Neural progenitor cell (in vitro differentiated cells): ENCODE results near the gene RPS4Y2. TPM values are rescaled to one million over a fixed set of nuclear protein-coding genes. Genes with fewer than 3 reads are reported as not detected.

Experiments
- DNase-seq: peaks from one replicate; pipeline ENCODE4 v3.0.0-alpha.2; 2016; ENCODE audit warnings: low spot score
- H2AFZ ChIP-seq: fragments of 200-600 bp; sonication (generic); replicated peaks from 2 replicates; pipeline ENCODE4 v1.6.1; 2016; ENCODE audit warnings: antibody characterized with exemption
- H3F3A ChIP-seq: fragments of 200-600 bp; sonication (generic); 2 replicates; pipeline ENCODE4 v1.6.1; 2016; ENCODE audit warnings: antibody characterized with exemption, low read depth
- H3K27ac ChIP-seq: fragments of 200-600 bp; sonication (generic); 2 replicates; pipeline ENCODE4 v1.5.1; 2016; ENCODE audit warnings: mild to moderate bottlenecking
- H3K27me3 ChIP-seq: fragments of 200-600 bp; sonication (generic); 2 replicates; pipeline ENCODE4 v1.6.1; 2016; ENCODE audit warnings: mild to moderate bottlenecking, moderate library complexity
- H3K36me3 ChIP-seq: fragments of 200-600 bp; sonication (generic); 2 replicates; pipeline ENCODE4 v1.5.1; 2016
- H3K4me1 ChIP-seq: fragments of 200-600 bp; sonication (generic); 2 replicates; pipeline ENCODE4 v1.6.1; 2016; ENCODE audit warnings: mixed run types
- H3K4me2 ChIP-seq: fragments of 200-600 bp; sonication (generic); 2 replicates; pipeline ENCODE4 v1.6.1; 2016
- H3K4me3 ChIP-seq: fragments of 200-600 bp; sonication (generic); 2 replicates; pipeline ENCODE4 v1.5.1; 2016
- H3K79me2 ChIP-seq: fragments of 200-600 bp; sonication (generic); 2 replicates; pipeline ENCODE4 v1.6.1; 2016; ENCODE audit warnings: low read depth
- H3K9ac ChIP-seq: fragments of 200-600 bp; sonication (generic); 2 replicates; pipeline ENCODE4 v1.6.1; 2016
- H3K9me3 ChIP-seq: fragments of 200-600 bp; sonication (generic); 2 replicates; pipeline ENCODE4 v1.5.1; 2016; ENCODE audit warnings: low read depth
- H4K20me1 ChIP-seq: fragments of 200-600 bp; sonication (generic); 2 replicates; pipeline ENCODE4 v1.6.1; 2016; ENCODE audit warnings: low read depth
- H3K27ac Mint-ChIP-seq: 3 replicates; pipeline ENCODE4 v1.8.0; 2021; ENCODE audit warnings: mixed read lengths
- H3K27me3 Mint-ChIP-seq: 2 replicates; pipeline ENCODE4 v1.8.0; 2022; ENCODE audit warnings: low read depth, mild to moderate bottlenecking, inconsistent platforms, moderate library complexity, mixed read lengths; ENCODE audit not compliant: insufficient read depth
- H3K36me3 Mint-ChIP-seq: 3 replicates; pipeline ENCODE4 v1.8.0; 2021; ENCODE audit warnings: mixed read lengths
- H3K4me1 Mint-ChIP-seq: 3 replicates; pipeline ENCODE4 v1.8.0; 2021; ENCODE audit warnings: mixed read lengths
- H3K4me3 Mint-ChIP-seq: 3 replicates; pipeline ENCODE4 v1.8.0; 2021; ENCODE audit warnings: mild to moderate bottlenecking, moderate library complexity, mixed read lengths
- H3K9me3 Mint-ChIP-seq: 3 replicates; pipeline ENCODE4 v1.8.0; 2020; ENCODE audit warnings: mixed read lengths
- CTCF ChIP-seq: fragments of 200-600 bp; sonication (generic); IDR thresholded peaks from 2 replicates; pipeline ENCODE4 v1.5.1; 2017; ENCODE audit warnings: antibody characterized with exemption, mild to moderate bottlenecking
- EZH2 ChIP-seq: fragments of 200-600 bp; sonication (generic); IDR thresholded peaks from 2 replicates; pipeline ENCODE4 v1.6.1; 2017; ENCODE audit warnings: antibody characterized with exemption, mild to moderate bottlenecking, moderate library complexity
- EZH2phosphoT487 ChIP-seq: fragments of 200-600 bp; sonication (generic); IDR thresholded peaks from 2 replicates; pipeline ENCODE4 v1.6.1; 2017; ENCODE audit warnings: antibody characterized with exemption
- total RNA-seq: library from RNA; depleted of rRNA; stranded (reverse); fragments of >200 nt; gene quantifications from 2 replicates; pipeline ENCODE4 v1.2.3, GENCODE V29; 2015; ENCODE audit warnings: low replicate concordance

RPS4Y2 gene
- total RNA-seq, 1 donor from 2014 or later = not detected

GRCh38 chrY:20770755-20771154 lies 14.8 kb downstream of the RPS4Y2 start:
- no peak overlapping the region for H2AFZ ChIP-seq
- no peak for DNase-seq
- no peak overlapping the region for H3K27ac ChIP-seq
- Mint-ChIP-seq H3K36me3 (no peaks in the 10 kb centered on the region), H3K9me3 (no peaks in the 10 kb centered on the region), H3K4me3 (no peak overlapping the region), H3K27me3 (no peaks in the 10 kb centered on the region), H3K4me1 (no peaks in the 10 kb centered on the region), H3K27ac (no peak overlapping the region)
- no peaks in the 10 kb centered on the region for H3K79me2 ChIP-seq
- no peaks in the 10 kb centered on the region for H3K36me3 ChIP-seq
- no peaks in the 10 kb centered on the region for H3K27me3 ChIP-seq
- no peaks in the 10 kb centered on the region for H4K20me1 ChIP-seq
- H3K4me1 ChIP-seq = no peaks in the 10 kb centered on the region
- no peak for TF ChIP-seq EZH2phosphoT487
- no peak for TF ChIP-seq EZH2
- TF ChIP-seq CTCF = no peak
- no peak overlapping the region for H3K4me3 ChIP-seq
- H3F3A ChIP-seq = no peaks in the 10 kb centered on the region
- H3K9me3 ChIP-seq = no peaks in the 10 kb centered on the region
- no peak overlapping the region for H3K4me2 ChIP-seq
- H3K9ac ChIP-seq = no peak overlapping the region

GRCh38 chrY:20776104-20776503 lies 20.2 kb downstream of the RPS4Y2 start:
- H3K4me1 ChIP-seq = no peaks in the 10 kb centered on the region

GRCh38 chrY:20780104-20780654 lies 24.3 kb downstream of the RPS4Y2 start:
- no peak overlapping the region for H3K27ac ChIP-seq
- no peaks in the 10 kb centered on the region for H3K79me2 ChIP-seq
- Mint-ChIP-seq H3K27me3 (no peaks in the 10 kb centered on the region), H3K4me1 (no peaks in the 10 kb centered on the region), H3K9me3 (no peaks in the 10 kb centered on the region), H3K36me3 (no peaks in the 10 kb centered on the region), H3K4me3 (no peak overlapping the region), H3K27ac (no peak overlapping the region)
- H2AFZ ChIP-seq = no peak overlapping the region
- no peaks in the 10 kb centered on the region for H3F3A ChIP-seq
- no peaks in the 10 kb centered on the region for H3K4me1 ChIP-seq
- no peak overlapping the region for H3K4me3 ChIP-seq
- TF ChIP-seq EZH2 = no peak
- no peak for TF ChIP-seq EZH2phosphoT487
- no peak for TF ChIP-seq CTCF
- no peaks in the 10 kb centered on the region for H3K36me3 ChIP-seq
- H4K20me1 ChIP-seq = no peaks in the 10 kb centered on the region
- H3K27me3 ChIP-seq = no peaks in the 10 kb centered on the region
- H3K9me3 ChIP-seq = no peaks in the 10 kb centered on the region
- no peak for DNase-seq
- H3K4me2 ChIP-seq = no peak overlapping the region
- H3K9ac ChIP-seq = no peak overlapping the region

More at GRCh38 chrY:20776104-20776503, 20.2 kb downstream of the RPS4Y2 start:
- H3K4me1 Mint-ChIP-seq = no peaks in the 10 kb centered on the region
- H3K27ac Mint-ChIP-seq = no peak overlapping the region
- no peak overlapping the region for H3K27ac ChIP-seq
- no peak for DNase-seq
- no peak for TF ChIP-seq EZH2
- no peak for TF ChIP-seq CTCF
- TF ChIP-seq EZH2phosphoT487 = no peak
- no peaks in the 10 kb centered on the region for H3F3A ChIP-seq
- H3K9me3 Mint-ChIP-seq = no peaks in the 10 kb centered on the region
- H3K4me3 ChIP-seq = no peak overlapping the region
- no peaks in the 10 kb centered on the region for H3K27me3 Mint-ChIP-seq
- H3K36me3 Mint-ChIP-seq = no peaks in the 10 kb centered on the region
- H3K79me2 ChIP-seq = no peaks in the 10 kb centered on the region
- H3K9ac ChIP-seq = no peak overlapping the region
- H3K36me3 ChIP-seq = no peaks in the 10 kb centered on the region
- H4K20me1 ChIP-seq = no peaks in the 10 kb centered on the region
- H3K4me2 ChIP-seq = no peak overlapping the region
- no peaks in the 10 kb centered on the region for H3K9me3 ChIP-seq
- H3K4me3 Mint-ChIP-seq = no peak overlapping the region
- no peaks in the 10 kb centered on the region for H3K27me3 ChIP-seq
- H2AFZ ChIP-seq = no peak overlapping the region
